HG03175 (cell line): Measurements from ENCODE around the gene CADPS.

Experiments used
- ATAC-seq: cut with Tn5 transposase; IDR thresholded peaks from one replicate; pipeline ENCODE4 v1.9.1; 2021; ENCODE audit warnings: mild to moderate bottlenecking, moderate library complexity; ENCODE audit not compliant: unreplicated experiment

CADPS gene

DNA sequence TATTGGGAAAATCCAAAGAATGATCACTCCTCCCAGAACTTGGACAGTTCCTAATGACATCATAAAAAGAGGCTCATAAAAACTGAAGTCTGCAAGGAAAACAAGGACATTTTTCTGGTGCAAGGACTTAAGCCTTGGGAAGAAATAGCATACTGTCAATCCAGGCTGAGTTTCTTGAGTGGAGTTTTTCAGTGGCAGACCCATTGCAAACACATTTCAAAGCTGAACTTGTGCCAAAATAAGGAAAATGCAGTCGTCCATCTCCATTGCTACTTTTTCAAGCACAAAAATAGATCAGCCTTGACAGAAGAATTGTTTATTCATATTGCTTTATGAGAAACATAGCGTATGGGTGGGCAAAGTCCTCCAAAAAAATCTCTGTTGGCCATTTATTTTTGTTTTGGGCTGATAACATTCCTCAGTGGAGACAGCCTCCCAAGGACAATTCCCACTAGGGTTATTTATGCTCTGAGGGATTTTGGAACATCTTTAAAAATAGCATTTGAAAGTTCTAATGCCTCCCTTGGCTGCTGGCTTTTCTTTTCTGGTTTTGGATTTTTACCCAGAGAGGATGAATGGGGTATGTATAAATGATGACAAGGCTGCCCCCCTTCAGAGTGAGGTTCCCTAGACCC is 220.0 kb downstream of the CADPS start:
- ATAC-seq, result no peak

DNA sequence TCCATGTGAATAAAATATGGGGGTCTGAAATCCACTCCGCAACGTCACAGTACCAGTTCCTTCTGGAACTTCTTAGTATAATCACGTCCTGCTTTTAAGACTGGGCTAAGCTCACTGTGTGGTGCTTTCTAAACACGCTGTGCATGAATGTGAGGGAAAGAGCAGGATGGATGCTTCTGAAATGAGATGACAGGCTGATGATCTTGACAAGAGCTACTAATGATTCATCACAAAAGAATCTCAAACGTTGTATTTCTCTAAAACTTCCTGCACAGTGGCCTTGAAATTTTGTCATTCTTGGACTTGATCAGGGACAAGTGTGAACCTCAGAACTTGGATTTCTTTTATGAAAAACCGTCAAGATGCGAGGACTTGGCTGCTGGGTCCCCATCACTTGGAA is 221.4 kb downstream of the CADPS start:
- ATAC-seq, result no peak

DNA sequence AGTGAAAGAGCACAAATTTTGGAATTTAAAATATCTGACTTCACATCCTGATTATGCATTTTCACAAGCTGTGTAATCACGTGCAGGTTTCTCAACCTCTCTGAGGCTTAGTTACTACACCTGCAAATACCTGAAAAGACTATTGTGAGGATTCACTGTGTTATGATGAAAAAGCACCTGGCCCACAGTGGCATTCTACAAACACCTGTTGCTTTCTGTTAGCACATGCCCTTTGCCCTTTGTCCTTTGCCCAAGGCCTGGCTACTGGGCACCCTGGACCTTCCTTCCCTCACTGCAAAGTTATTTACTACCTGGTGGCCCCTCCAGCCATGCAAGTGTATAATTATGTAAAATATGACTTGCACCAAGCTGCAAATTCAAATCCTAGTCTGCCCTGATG is 227.5 kb downstream of the CADPS start:
- ATAC-seq, result no peak

DNA sequence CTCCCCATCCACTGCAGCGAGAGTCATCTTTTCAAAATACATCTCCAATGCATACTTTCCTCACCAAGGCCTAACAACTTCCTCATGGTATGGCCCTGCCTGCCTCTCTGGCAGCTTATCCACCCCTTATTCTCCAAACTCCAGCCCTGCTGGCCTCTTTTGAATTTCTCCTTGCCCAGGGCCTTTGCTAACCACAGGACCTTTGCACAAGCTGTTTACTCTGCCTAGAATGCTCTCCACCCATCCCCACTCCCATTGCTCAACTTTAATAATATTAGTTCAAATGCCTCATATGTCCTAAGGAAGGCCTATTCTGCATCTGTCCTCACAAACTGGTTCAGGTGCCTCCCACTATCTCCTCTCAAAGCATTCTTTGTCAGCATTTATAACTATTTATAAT is 230.7 kb downstream of the CADPS start:
- no peak for ATAC-seq

DNA sequence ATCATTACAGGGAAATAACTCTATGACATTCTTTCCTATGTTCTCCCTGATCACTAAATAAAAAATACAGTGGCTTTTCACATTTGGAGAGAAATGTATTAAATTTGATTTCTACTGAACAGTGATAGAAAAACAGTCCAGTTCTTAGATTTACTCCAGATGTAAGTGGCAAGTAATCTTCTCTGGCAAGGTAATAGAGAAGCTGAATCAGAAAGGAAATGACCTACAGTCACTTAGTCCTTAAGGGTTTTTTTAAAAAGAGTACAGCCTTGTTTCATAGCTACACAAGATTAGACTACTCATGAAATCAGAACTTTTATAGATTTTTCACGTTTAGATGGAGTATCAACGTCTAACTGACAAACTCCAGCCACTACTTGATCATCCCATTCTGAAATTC is 236.9 kb downstream of the CADPS start:
- no peak for ATAC-seq

DNA sequence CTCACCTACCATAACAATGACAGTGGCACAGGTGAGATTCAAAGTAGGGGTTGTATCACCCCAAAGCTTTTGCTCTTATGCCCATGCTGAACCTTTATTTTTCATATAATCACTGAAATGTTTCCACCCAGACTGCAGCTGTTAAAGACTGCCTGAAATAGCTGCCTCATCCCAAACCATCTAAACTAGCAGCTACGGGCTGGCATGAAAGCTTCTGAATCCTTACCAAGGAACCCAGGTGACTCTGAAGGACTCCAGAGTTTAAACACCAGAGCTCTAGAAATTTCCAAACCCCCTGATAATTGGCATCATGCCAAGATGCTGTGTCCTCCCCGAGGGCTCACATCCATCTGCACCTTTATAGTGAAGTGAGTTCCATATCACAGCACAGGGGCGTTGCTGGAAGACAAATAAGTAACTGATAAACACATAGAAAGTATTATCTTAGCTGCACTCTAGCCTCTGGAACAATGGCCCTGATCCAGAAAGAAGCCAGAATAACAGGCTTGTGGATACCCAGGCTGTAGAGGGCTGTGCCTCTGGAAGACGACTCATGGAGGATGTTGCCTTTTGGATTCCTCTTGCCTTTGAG is 238.9 kb downstream of the CADPS start:
- ATAC-seq, result no peak

DNA sequence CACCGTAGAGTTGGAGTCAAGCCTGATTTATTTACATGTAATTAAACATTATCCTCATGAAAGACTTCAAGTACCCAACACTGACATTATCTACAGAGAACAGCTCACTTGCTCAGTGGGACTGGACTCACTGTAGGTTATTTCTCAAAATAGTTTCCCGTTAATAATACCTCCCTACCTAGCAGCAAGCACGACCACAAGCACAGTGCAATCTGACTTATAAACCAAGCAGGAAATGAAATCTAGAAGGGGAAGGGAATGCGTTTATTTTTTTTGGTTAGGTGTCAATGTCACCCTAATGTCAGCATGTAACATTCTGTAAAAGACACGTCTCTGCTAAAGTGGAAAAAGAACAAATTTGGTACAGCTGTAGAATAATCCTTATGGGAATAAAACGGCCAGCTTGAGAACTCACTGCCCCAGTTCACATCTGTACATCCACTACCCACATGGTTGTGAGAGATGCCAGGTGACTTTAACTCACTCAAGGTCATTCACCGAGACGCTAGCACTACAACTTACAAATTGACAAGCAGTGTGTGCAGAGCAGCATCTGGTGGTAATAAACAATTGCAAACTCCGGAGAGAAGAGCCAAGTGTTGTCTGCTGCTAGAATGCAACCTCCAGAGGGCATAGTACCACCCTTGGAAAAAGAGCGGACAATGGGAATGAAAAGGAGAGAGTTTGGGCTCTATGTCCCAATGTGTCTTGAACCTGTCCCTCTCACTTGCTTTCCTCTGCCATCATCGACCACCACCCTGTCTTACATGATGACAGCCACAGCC is 242.5 kb downstream of the CADPS start:
- ATAC-seq, result no peak

DNA sequence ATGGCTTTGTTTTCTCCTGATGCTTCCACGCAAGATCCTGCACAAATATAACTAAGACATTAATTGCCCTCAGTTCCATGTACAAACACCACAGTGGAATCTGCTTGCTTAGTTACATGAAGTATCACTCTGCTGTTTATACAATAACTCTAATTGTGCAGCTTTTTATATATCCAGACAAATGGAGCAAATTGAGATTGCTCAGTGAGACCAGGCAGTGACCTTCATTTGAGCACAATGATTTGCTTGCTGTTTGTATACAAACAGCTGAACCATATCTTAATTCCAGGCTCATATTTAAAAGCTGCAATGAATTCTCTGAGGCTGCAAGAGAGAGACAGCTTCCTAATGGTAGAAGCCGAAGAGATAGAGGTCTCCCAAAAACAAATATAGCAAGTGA is 243.7 kb downstream of the CADPS start:
- no peak for ATAC-seq

DNA sequence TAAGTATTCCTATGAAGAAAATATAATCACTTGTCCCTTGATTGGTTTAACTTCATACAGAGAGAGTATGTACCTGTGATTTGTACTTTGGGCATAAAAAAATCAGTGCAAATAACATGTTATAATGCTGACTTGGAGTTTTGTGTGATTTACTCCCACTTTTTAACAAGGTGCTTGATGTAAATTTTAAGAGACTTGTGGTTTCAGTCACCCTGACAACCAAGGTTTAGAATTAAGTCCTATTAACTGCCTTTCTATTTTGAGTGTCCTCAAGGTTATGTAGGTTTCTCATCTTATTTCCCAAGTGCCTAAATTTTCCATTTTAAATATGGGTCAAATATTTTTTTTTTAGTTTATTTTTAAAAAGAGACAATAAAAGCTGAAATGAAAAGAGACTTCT is 244.6 kb downstream of the CADPS start:
- ATAC-seq, result no peak

DNA sequence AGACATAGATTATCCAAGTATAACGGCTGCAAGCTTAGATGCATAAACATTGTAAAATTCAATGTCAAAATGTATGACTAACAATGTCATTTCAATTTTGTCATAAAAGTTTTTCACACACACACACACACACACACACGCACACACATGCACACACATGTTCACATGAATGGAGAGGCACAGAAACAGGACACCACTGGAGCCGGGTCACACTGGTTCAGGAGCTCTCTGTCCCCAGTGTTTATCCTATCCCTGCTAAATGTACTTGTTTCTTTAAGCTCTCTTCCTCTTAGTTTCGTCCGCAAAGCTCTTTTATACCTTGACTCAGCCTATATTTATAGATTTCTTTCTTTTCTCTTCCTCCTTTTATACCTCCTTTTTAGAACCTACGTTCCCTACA is 249.9 kb downstream of the CADPS start:
- ATAC-seq, result no peak

DNA sequence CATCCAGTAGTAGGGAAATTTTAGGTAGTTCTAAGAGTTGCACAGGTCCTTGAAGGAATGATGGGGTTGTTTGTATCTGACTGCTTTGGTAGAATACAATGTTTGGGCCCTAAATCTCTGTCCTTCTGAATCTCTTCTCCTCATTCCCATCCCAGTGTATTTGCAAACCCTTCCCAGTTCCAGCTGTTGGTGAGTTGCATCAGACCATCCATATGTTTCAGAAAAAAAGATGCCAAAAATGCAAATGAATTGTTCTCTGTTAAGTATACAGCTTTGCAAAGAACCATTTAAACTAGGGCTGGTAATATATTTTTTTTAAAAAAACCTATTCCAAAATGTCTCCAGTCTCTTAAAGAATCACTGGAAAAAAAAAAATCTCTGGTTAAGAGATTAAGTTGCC is 251.0 kb downstream of the CADPS start:
- no peak for ATAC-seq

DNA sequence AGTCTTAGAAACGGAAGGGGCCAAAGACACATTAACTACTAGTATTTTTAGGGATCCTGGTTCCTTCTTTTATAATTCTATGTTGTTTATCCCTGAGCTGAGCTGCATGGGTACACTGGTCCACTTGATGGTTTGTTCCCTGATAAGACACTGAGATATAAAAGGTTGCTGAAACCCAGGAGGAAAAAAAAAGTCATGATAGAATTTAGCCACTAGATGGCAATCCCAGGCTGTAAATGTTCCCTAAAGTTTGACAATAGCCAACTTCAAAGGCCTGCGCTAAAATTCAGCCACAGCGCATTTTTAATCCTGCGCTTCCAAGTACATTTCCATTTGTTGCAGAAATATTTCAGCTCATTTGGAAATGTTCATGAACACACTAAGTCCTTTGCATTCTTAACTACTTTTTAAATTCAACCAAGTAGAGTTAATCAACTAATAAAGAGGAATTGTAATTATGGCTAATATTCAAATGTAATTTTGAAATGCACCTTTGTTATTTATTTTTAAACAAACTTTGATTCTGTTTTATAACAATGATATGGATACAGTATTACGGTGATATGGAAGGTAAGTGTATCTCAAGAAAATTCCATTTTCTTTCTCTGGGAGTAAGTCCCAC is 252.6 kb downstream of the CADPS start:
- ATAC-seq, result peak; percentile 62

DNA sequence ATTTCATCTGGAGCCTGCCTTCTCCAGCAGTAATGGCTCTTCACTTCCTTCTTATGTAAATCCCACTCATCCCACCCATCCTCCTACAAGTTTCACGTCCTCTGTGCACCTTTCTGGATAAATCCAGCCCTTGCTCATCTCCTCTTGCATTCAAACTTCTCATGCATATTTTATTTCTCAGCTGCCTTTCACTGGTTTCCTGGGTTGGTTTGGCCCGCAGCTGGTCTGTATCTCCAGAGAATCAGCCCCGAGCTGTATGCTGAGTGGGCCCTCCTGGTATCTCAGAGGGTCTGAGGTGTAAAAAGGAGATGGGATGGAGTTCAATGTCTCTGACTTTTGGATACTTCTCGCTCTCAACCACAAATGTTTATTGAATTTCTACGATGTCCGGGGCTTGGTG is 253.3 kb downstream of the CADPS start:
- no peak for ATAC-seq

DNA sequence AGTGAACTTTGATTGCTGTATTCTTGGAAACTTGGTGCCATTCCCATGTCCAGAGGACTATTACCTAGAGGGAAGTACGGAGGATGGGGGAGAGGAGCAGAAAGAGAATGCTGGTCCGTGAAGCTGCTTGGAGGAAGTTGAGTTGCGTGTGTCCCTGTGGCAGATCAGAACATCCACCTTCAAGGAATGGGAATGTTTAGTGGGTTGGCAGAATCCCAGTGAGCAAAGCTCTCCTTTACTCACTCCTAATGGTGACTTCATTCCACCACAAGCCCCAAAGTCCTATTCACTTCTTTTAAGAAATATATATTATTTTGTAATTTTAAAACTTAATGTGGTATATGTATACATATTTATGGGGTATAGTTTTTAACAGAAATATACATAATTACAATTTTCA is 254.0 kb downstream of the CADPS start:
- no peak for ATAC-seq

DNA sequence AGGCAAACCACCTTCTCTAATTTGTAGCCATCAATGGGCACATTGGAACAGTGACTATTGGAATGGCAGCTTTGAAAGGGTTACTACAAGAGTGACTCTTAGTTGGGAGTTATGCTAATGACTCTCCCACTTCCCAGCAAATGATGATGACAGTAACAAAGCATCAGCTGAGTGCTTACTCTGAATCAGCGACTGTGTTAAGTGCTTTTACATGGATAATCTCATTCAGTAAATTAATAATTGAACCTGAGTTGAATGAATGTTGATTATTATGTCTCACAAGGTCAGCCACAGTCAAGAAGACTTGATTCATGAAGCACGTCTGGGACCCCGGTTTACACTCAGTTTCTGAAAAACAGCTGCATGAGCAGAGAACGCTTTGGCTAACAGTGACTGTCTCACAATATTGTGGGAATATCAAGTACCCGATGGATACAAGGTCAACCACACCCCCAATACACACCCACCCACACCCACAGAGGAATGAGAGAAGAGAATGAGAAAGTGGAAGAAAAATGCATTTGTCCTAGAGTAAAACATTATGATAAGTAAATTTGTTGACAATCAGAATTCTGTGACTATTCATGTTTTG is 259.9 kb downstream of the CADPS start:
- no peak for ATAC-seq

DNA sequence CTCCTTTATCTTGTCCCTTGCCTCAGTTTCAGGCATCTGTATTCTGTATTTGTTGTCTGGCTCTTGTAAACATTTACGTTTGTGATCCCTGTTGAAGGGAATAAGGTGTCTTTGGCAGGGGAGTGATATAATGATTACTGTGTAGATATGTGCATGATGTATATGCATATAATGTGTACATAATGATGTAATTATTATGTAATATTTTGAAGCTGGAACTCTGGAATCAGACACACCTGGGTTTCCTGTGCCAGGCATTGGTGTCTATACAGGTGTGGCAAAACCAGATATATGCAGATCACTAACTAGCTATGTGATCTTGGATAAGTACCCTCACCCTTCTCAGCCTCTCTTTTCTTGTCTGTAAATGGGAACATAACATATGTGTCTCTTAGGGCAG is 260.7 kb downstream of the CADPS start:
- no peak for ATAC-seq

DNA sequence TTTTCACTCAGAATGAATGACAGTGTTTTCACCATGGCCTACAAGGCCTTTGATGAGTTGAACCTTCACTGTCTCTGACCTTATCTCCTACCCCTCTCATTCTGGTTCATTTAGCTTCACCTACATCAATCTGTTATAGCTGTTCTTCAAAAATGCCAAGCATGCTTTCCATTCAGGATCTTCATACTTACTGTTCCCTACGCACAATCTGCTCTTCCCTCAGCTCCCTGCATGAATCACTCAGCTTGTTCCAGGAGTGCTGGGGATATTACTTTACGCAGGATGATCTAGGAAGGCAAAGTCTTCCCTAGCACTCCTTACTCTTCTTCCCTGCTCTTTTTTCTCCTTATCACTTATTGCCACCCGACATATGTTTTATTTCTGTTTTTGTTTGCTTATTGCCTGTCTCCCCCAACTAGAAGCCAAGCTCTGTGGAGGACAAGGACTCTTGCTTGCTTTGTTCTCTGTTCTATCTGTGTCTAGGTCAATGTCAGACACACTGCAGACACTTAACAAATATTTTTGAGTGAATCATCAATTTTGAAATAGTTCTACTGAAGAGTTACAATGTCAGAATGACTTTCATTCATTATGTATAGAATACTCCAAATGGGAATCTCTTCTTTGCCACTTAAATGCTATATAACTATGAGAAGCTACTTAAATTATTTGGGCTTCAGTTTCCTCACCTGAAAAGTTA is 263.5 kb downstream of the CADPS start:
- ATAC-seq, result no peak

DNA sequence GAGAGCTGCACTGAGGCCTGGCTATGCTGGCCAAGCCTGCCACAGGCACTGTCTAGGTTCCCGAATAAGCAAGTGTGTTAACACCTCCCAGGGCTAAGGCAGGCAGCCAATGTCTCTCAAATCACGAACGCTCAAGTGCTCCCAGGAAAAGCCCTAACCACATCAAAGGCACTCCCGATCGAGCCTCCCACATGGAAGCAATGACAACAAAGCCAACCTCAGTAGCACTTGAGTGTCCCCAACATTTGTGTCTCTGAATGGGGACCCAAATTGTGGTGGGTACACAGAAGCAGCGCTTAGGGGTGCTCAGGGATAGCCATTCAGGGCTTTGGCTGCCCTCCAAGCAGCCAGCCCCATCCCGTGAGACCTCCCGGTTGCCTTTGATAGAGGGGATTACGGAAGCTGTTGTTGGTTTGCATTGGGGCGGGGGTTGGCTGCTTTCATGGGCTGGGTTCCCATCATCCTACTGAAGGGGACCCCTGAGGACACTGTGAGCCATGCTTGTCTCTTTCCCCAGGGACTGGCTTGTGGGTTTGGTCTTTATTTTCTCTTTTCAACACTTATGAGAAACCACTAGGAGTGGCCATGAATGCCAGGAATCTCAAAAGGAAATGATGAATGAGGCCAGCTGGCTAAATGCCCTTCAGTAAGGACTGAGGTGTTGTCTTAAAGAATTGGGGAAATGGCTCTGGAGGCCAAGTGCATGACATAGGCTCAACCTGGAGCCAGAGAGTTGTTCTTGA is 267.8 kb downstream of the CADPS start:
- ATAC-seq, result no peak

DNA sequence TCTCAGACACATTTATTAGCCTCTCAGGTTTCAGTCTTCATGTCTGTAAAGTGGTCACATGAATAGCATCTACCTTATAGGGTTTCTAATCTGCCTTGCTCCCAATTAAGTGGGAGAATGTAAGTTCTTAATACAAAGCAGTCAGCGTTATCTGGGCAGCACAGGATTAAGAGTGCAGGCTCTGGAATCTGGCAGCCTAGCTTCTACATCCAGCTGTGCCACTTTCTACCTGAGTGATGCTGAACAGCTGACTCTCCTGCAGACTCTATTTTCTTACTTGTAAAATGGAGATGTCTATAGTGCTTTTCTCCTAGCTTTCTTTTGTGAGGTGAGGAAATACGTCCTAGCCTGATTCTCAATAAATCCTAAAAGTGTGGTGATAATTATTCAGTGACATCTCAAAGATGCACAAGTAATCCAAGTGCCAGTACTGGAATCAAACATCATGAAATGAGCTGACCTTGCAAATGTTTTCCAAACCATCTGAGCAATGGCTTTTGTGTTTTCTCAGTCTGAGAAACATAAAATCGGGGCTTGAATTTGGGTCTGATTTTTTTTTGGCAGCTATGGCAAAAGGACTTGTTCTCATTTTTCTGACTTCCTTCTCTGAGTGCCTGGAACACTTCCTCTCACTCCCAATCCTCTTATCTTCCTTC is 269.7 kb downstream of the CADPS start:
- ATAC-seq, result no peak
